ENCODE data around the gene LPP.

GRCh38 chr3:188598894-188599293, 444.9 kb downstream of the LPP start:
- TF ChIP-seq SIN3A (IDR thresholded peaks at IDR 0.05; ENCODE audit: borderline replicate concordance, insufficient read depth, low read length) (no peak), POLR2AphosphoS5 (IDR thresholded peaks at IDR 0.05; ENCODE audit: low read depth, low read length) (no peak)
